ENCODE measurements around the gene AK2.
"Not testable (repeated sequence)": the region's sequence is repeated elsewhere in the genome, so short reads cannot be mapped to it uniquely, and the experiment has no call there.

Gene AK2

DNA sequence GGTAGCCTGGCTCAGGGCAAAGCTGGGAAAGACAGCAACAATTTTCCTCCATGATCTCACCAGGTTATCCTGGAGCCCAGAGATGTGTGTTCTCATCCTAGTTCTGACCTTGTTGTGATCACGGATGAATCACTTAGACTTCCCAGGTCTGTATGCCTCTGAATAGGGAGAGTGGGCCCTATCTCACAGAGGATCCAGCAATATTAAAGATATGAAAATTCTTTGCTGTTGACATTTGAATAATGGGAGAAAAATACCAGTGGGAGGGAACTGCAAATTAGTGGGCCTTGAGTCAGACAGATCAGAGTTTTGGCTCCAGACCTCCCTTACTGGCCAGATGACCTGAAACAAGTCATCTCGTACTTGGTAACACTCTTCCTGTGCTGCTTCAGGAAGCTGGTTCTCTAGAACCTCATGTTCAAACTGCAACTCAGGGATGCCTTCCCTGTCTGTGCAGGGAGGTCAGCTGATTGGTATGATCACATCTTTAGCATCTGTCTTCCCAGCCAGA lies 39.2 kb downstream of the AK2 start:
- DNase-seq, result no peak

DNA sequence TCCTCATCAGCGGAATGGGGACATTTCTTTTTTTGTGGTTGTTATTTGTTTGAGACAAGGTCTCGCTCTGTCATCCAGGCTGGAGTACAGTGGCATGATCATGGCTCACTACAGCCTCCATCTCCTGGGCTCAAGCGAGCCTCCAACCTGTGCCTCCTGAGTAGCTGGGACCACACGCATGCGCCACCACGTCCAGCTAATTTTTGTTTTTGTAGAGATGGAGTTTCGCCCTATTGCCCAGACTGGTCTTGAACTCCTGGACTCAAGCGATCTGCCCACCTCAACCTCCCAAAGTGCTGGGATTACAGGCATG lies 43.4 kb downstream of the AK2 start:
- DNase-seq, result not testable (repeated sequence)

DNA sequence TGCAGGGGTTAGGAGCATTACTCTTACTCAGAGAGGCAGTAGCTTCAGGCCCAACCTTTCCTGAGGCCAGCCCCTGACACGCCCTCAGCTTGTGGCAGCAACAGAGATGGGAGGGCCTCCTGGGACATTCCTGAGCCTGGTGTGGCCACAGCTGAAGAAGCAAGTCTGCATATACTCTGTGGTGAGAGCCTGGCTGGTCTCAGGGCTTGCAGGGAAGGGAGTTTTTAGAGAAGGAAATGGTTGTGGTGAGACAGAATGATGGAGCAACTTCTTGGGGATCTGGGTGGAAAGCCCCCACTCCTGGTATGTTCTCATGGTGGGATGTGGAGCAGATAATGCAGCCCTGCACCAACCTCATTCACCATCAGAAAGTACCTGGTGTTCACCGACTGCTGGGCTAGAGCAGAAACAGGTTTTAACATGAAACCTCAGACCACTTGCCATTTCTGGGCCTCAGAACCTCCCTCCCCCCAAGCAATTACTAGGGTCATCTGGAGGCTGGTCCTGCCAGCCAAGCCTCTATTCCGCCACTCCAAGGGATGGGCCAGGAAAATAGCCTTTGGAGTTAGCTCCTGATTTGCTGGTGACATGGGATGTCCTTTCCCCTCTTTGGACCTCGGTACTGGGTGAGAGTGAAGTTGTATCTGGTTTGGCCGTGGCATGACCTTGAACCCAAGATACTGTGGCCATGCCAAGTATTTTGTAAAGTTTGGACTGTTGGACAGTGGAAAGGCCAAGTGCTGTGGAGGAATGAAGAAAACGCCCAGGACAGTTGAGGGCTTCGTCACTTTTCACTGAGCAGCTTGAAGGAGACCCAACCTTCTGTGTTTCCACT lies 44.0 kb downstream of the AK2 start:
- peak in 1 of 3 experiments; percentile 56 for DNase-seq

DNA sequence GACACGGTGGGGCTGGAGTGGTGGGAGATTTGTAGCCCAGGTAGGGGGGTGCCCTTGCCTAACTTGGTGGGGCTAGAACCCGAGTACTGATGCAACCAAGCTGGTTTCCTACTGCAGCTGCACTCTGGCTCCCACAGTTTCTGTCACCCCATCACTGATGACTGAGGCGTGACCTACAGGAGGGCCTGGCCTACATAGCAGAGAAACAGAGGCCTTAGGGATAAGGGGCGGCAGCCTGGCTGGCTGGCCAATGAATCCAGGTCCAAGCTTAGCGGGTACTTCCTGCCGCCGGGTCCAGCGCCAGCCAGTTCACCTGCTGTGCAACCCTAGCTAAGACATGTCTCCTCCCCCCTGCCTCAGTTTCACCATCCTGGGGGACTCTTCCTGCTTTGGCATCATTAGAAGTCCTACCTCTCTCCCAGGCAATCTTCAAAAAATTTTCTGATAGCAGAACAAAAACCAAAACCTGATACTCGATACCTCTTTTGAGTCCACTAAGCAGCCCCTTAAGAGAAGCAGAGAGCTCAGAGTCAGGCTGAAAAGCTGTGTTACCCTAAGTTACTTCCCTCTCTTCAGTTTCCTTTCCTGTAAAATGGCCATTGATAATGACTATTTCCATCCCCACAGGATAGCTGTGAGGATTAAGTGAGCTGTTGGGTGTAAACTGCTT lies 44.7 kb downstream of the AK2 start:
- DNase-seq, result no peak

DNA sequence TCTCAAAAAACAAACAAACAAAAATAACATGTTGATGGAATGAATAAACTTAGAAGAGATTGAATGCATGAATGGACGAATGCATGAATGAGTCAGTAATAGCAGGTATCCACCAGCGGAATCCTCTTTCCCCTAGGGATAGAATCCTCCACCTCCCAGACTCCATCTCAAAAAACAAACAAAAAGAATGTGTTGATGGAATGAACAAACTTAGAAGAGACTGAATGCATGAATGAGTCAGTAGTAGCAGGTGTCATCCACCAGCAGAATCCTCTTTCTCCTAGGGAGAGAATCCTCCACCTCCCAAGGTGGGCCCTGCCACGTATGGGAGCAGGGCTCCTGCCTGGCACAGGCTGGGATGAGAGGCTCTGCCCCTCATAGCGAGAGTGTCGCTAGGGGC lies 45.3 kb downstream of the AK2 start:
- no peak for DNase-seq

DNA sequence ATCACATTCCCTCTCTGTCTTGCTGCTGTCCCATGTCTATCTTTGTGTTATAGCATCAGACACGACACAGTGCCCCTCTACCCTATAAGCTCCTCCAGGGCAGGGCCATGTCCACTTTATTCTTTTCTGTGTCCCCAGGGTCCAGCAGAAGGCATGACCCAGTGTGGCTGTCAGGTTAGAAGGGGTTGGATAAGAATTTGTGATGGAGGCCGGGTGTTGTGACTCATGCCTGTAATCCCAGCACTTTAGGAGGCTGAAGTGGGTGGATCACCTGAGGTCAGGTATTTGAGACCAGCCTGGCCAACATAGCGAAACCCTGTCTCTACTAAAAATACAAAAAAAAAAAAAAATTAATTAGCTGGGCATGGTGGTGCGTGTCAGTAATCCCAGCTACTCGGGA lies 45.8 kb downstream of the AK2 start:
- no peak for DNase-seq

DNA sequence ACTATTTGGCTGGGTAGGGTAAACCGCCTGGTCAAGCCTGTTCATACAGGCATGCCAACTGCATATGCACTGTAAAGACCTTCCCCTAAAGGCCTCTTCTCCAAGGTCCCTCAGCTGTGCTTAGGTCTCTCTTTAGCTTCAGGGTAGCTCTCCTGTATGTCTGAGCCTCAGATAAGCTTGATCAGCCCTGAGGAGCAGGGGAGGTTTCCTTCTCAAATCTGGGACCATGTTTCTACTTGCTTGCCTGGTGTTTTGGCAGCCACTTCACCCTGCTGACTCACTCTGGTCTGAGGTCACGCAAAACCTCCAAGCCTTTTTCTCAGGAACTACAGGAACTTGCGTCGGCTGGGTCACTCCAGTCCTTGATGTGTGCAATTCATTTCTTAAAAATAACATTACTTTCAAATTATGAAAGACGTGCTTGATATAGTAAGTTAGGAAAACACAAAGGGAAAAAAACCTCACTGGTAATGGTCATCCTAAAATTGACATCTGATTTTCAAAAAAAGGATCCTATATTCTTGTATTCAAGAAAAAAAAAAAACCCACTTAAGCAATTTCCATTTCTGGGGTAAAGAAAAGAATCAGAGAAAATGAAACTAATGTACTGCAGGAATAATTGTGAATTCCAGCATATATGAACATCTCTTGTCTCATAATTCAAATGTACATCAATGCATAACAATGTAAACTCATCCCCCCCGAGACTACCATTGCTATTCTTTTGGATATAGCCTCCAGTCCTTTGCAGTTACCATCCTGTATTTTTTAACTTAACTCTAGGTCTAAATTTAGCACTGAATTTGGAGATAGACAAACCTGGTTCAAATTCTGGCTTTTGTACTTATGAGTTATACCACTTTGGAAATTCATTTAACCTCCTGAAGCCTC lies 47.3 kb downstream of the AK2 start:
- DNase-seq, result no peak

DNA sequence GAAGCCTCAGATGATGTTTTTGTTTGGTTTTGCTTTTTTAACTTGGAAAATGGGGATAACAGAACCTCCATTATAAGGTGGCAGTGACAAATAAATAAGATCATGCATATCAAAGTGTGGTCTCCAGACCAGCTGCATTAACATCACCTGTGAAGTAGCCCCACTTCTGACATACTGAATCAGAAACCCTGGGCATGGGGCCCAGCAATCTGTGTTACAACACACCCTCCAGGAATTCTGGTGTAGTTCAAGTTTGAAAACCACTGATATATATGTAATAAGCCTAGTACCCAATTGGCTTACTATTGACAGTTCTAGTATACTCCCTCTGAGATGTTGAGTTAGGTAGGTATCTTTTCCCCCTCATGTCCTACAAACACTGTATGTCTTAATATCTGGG lies 48.0 kb downstream of the AK2 start:
- no peak for DNase-seq

DNA sequence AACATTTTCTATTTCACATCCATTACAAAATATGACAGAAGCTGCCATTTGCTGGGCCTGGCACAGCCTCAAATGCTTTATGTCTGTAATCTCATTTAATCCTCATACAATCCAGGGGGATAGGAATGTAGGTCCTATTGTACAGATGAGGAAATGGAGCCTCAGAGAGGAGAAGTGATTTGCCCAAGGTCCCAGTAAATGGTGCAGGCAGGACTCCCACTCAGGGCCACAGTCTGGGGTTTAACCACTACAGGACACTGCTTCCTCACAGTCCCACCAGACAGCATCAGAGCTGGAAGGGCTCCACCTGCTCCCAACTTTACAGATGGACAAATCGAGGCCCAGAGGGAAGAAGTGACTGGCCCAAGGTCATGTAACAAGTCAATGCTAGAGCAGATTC lies 51.5 kb downstream of the AK2 start:
- no peak for DNase-seq

DNA sequence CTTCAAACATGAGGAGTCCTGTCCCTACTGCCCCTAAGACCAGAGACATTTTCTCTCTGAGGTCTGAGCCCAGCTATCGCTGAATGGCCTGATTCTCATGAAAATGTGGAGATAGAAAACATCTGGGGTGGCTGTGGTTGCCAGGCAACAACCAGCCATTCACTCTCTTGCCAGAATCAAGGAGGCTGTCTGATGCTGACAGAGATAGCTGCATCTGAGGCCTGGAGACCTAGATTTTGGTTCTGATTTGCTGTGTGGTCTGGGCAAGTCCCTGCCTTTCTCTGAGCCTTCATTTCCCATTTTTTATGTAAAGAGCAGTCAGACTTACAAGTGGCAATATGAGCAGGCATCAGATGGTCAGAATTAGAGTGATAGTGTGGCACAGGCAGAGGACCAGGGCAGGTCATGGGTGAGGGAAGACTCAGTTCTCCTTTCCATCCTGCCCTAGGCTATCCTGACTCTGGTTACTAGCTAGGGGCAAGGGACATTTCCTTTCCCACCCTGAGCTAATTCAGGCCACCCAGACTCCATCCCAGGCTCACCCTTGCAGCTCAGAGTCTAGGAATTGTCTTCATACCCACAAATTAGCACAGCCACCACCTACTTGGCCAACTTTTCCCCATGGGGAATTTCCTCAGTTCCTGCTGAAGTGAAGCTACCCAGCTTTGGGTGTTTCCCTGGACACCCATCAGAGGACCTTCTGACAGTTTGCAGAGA lies 52.1 kb downstream of the AK2 start:
- DNase-seq, result no peak

DNA sequence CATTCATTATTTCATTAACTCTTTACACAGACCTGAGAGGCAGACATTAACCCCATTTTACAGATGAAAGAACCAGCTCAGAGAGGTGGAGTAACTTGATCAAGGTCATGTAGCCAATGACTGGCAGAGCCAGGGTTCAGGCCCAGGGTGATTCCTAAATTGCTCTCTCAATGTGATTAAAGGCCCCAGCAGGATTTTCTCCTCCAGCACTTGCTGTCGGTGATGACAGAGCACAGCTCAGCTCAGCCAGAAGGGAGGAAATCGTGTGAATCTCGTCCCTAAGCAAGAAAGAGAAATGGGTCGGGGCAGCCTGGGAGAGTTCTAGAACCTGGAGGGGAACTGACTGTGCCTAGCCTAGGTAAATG lies 52.6 kb downstream of the AK2 start:
- no peak for DNase-seq

DNA sequence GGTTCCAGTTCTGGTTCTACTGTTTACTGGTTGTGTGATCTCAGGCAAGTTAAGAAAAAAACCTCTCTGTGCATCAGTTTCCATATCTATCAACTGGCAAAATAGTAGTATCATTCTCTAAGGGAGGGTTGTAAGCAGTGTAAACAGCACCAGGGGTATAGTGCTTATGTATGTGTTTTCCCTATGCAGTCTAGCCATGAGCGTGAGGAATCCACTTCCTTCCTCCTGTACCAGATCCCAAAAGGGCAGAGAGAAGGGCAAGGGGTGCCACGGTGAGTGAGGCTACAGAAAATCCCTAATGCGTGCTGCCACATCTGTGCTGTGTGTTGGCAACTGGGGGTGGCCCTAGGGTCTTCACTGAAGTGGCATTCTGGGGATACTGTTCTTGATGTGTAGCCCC lies 53.7 kb downstream of the AK2 start:
- no peak for DNase-seq

DNA sequence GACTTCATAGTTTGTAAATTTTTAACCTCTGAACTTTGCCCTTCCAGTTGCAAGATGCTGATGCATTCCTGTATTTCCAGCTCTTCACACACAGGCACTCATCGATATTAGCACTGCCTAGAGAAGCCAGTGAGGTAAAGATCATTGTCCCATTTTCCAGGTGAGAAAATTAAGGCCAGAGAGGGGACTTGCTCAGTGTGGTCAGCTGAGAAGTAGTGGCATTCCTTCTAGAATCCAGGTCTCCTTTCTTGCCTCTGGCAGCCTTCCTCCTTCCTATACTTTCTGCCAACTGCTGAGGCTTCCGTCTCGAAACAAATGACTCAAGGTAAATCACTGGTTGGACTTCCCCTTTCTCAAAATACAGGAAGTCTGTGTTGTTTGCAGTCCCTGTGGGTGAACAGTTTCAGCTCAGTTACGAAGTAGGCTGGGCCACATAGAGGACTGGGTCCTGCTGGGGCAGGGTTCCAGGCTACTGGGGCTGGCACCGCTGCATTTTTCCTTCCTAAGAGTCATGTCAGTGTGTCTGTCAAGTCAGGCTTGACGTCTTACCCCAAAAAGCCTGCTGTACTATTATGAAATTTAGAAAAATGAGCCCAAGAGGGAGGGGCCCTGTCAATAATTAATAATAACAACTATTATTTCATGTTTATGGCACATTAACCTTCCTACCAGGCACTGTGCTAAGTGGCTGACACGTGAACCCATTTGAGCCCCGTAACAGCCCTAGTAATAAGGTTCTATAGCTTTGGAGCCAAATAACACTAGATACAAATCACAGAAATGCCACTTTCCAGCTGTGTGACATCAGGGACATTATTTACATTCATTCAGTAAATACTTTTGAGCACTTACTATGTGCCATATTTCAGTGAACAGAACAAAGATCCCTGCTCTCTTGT lies 55.4 kb downstream of the AK2 start:
- DNase-seq, result peak in 2 of 3 experiments; percentile 17 to 68

DNA sequence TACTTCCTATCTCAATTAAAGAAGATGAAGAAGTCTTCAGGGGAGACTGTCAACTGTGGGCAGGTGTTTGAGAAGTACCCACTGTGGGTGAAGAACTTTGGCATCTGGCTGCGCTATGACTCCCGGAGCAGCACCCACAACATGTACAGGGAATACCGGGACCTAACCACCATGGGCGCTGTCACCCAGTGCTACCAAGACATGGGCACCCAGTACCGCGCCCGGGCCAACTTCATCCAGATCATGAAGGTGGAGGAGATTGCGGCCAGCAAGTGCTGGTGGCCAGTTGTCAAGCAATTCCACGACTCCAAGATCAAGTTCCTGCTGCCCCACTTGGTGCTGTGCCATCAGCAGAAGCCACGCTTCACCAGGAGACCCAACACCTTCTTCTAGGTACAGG lies 56.6 kb downstream of the AK2 start:
- DNase-seq, result no peak

DNA sequence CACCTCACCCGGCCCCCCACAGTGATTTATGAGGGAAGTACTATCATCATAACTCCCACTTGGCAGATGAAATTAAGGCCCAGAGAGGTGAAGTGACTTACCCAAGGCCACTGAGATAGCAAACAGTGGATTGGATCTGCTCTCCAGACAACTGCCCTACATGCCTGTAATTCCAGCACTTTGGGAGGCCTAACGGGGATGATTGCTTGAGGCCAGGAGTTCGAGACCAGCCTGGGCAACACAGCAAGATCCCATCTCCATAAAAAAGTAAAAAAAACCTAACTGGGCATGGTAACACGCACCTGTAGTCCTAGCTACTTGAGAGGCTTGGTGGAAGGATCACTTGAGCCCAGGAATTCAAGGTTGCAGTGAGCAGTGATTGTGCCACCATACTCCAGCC lies 57.8 kb downstream of the AK2 start:
- DNase-seq, result no peak

DNA sequence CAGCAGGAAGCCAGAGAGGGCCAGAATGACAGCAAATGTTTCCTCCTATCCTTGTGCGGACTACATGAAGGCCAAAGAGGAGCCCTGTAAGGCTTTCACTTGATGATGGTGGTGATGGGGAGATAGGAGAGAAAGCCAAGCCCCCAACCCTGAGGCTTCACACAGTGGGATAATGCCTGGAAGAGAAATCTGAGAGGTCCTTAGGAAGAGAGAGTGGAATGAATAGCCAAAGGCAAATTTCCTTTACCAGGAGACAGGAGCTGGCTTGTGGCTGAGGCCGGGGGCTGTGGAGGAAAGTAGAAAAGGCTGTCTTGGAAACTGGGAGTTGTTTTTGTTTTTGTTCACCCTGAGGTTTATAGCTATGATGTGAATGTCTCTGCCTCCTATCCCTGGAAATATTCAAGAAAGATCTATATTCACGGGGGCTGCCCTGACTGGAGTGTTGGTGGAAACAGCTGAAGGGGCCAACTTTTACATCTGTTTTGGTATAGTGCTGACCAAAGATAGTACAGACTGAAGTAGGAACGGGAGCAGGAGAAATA lies 59.1 kb downstream of the AK2 start:
- no peak for DNase-seq

DNA sequence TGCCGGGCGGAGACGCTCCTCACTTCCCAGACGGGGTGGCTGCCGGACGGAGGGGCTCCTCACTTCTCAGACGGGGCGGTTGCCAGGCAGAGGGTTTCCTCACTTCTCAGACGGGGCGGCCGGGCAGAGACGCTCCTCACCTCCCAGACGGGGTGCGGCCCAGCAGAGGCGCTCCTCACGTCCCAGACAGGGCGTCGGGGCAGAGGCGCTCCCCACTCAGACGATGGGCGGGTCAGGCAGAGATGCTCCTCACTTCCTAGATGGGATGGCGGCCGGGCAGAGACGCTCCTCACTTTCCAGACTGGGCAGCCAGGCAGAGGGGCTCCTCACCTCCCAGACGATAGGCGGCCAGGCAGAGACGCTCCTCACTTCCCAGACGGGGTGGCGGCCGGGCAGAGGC lies 61.6 kb downstream of the AK2 start:
- not testable (repeated sequence) for DNase-seq

DNA sequence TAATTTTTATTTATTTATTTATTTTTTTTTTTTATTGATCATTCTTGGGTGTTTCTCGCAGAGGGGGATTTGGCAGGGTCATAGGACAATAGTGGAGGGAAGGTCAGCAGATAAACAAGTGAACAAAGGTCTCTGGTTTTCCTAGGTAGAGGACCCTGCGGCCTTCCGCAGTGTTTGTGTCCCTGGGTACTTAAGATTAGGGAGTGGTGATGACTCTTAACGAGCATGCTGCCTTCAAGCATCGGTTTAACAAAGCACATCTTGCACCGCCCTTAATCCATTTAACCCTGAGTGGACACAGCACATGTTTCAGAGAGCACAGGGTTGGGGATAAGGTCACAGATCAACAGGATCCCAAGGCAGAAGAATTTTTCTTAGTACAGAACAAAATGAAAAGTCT lies 63.2 kb downstream of the AK2 start:
- not testable (repeated sequence) for DNase-seq

DNA sequence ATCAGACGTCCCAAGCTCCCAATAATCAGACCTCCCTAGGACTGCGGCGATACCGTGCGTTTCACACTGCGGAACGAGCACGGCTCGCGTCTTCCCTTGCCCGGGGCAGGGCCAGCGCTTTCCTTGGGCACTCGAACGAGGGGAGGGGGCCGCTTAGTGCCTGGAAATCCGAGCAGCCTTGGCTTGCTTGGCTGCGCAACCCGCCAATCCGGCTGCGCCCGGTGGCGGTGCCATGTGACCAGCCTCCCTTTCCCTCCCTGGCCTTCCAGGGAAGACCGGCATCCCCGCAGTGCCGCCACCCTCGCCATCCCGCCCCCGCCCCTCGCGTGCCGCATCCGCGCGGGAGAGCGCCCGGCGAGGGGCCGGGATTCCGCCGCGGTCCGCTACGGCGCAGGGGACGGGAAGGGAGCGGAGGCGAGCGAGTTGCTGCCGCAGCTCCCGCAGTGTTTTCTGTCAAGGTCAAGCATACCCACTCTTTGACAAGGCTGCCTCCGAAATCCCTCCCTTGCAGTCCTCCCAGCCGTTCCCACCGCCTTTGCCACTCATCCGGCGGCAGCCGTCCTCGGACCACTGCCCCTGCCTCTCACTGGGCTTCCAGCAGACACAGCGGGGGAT lies 63.8 kb downstream of the AK2 start:
- peak; percentile 82 to 90 (median 88) for DNase-seq

DNA sequence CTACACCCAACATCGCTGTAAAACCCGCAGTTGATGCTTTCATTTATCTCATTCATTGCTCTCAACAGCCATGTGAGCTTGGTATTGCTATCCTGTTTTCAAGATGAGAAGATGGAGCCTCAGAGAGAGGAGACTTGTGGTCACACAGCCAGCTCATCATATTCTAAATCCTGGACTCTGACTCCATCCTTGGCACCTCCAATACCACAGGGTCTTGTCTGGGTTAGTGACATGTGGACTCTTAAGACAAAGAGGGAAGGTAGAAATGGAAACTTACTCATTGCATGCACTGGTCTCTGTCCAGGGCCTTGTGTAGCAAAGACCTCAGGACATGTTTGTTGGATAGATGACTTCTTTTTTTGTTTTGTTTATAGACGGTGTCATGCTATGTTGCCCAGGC lies 65.1 kb downstream of the AK2 start:
- DNase-seq, result no peak

DNA sequence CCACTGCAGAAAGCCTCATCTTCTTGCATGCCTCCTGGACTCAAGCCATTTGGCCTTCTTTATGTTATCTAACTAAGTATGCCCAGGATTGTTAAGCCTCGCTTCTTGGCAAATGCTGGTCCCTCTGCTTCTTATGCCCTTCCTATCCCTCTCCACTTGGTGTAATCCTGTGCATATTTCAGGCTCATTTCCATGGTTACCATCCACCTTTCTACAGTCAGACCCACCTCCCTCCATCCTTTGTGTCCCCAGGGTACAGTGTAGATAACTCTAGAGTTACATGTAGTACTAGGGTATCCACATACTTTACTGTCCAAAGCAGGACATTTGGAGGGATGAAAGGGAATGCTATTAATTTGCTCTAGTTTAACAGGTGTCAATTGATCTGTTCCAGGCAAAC lies 65.5 kb downstream of the AK2 start:
- no peak for DNase-seq

Measured in NCI-H1417 (cell line).